GM23338 (cell line): Measurements from ENCODE around the gene GNAS. TPM values are rescaled to one million over a fixed set of nuclear protein-coding genes. Genes with fewer than 3 reads are reported as not detected.

Experiments used
- ATAC-seq: fragments of 200-7000 bp; cut with Tn5 transposase; 3 replicates; pipeline ENCODE4 v1.9.1; 2020
- DNase-seq: peaks from one replicate; pipeline ENCODE4 v3.0.0-alpha.2; 2015; ENCODE audit warnings: low spot score
- H2AFZ ChIP-seq: fragments of 200-600 bp; sonication (generic); 2 replicates; pipeline ENCODE4 v1.8.0; 2016; ENCODE audit warnings: antibody characterized with exemption, mild to moderate bottlenecking, moderate library complexity
- H3F3A ChIP-seq: fragments of 200-600 bp; sonication (generic); replicated peaks from 2 replicates; pipeline ENCODE4 v1.8.0; 2017; ENCODE audit warnings: antibody characterized with exemption, mixed run types, low read depth
- H3K27ac ChIP-seq: fragments of 200-600 bp; sonication (generic); 2 replicates; pipeline ENCODE4 v1.6.1; 2016; ENCODE audit warnings: low read depth
- H3K27me3 ChIP-seq: fragments of 200-600 bp; sonication (generic); 2 replicates; pipeline ENCODE4 v1.8.0; 2016; ENCODE audit warnings: mild to moderate bottlenecking, mixed run types, moderate library complexity; ENCODE audit not compliant: insufficient read depth
- H3K36me3 ChIP-seq: fragments of 200-600 bp; sonication (generic); 2 replicates; pipeline ENCODE4 v1.8.0; 2016; ENCODE audit warnings: mild to moderate bottlenecking; ENCODE audit not compliant: insufficient read depth
- H3K4me1 ChIP-seq: fragments of 200-600 bp; sonication (generic); 2 replicates; pipeline ENCODE4 v1.8.0; 2016; ENCODE audit warnings: mild to moderate bottlenecking, moderate library complexity; ENCODE audit not compliant: insufficient read depth
- H3K4me2 ChIP-seq: fragments of 200-600 bp; sonication (generic); 2 replicates; pipeline ENCODE4 v1.7.1; 2017; ENCODE audit warnings: mixed run types
- H3K4me3 ChIP-seq: fragments of 200-600 bp; sonication (generic); 2 replicates; pipeline ENCODE4 v1.6.1; 2016; ENCODE audit warnings: mixed run types
- H3K79me2 ChIP-seq: fragments of 200-600 bp; sonication (generic); replicated peaks from 2 replicates; pipeline ENCODE4 v1.8.0; 2017; ENCODE audit warnings: mild to moderate bottlenecking; ENCODE audit not compliant: insufficient read depth
- H3K9me2 ChIP-seq: fragments of 200-600 bp; sonication (generic); 2 replicates; pipeline ENCODE4 v1.8.0; 2017; ENCODE audit not compliant: insufficient read depth
- H4K20me1 ChIP-seq: fragments of 200-600 bp; sonication (generic); replicated peaks from 2 replicates; pipeline ENCODE4 v1.8.0; 2017; ENCODE audit warnings: mild to moderate bottlenecking; ENCODE audit not compliant: insufficient read depth
- H3K27ac Mint-ChIP-seq: 2 replicates; pipeline ENCODE4 v1.8.0; 2020; ENCODE audit warnings: inconsistent platforms, mild to moderate bottlenecking, moderate library complexity, mixed read lengths
- H3K27me3 Mint-ChIP-seq: 3 replicates; pipeline ENCODE4 v1.8.0; 2022; ENCODE audit warnings: low read depth, mild to moderate bottlenecking, moderate library complexity, mixed read lengths, inconsistent platforms; ENCODE audit not compliant: insufficient read depth, poor library complexity
- H3K36me3 Mint-ChIP-seq: 3 replicates; pipeline ENCODE4 v1.8.0; 2021; ENCODE audit warnings: low read depth, mild to moderate bottlenecking, inconsistent platforms, moderate library complexity, mixed read lengths
- H3K4me1 Mint-ChIP-seq: 3 replicates; pipeline ENCODE4 v1.8.0; 2020; ENCODE audit warnings: mild to moderate bottlenecking, inconsistent platforms, mixed read lengths
- H3K4me3 Mint-ChIP-seq: 3 replicates; pipeline ENCODE4 v1.8.0; 2021; ENCODE audit warnings: moderate library complexity, mild to moderate bottlenecking, inconsistent platforms, mixed read lengths
- H3K9me3 Mint-ChIP-seq: 3 replicates; pipeline ENCODE4 v1.8.0; 2020; ENCODE audit warnings: moderate library complexity, mild to moderate bottlenecking, inconsistent platforms, mixed read lengths
- CREB1 ChIP-seq: fragments of 250-450 bp; sonication (Bioruptor Pico); IDR thresholded peaks from 2 replicates; pipeline ENCODE4 v1.5.0; 2020; ENCODE audit warnings: low read depth, mild to moderate bottlenecking, moderate library complexity
- EZH2 ChIP-seq: fragments of 200-600 bp; sonication (generic); IDR thresholded peaks from one replicate; pipeline ENCODE4 v1.8.0; 2017; ENCODE audit warnings: antibody characterized with exemption, mild to moderate bottlenecking, low read depth; ENCODE audit not compliant: unreplicated experiment
- EZH2phosphoT487 ChIP-seq: fragments of 200-600 bp; sonication (generic); IDR thresholded peaks from one replicate; pipeline ENCODE4 v1.8.1; 2018; ENCODE audit warnings: antibody characterized with exemption; ENCODE audit not compliant: unreplicated experiment
- JUNB ChIP-seq: IDR thresholded peaks from one replicate; pipeline ENCODE4 v1.6.1; 2016; ENCODE audit warnings: antibody characterized with exemption; ENCODE audit not compliant: unreplicated experiment
- NANOG ChIP-seq: IDR thresholded peaks from 2 replicates; pipeline ENCODE4 v1.6.1; 2016; ENCODE audit warnings: antibody characterized with exemption, borderline replicate concordance
- POLR2AphosphoS5 ChIP-seq: IDR thresholded peaks from 2 replicates; pipeline ENCODE4 v1.6.1; 2016; ENCODE audit warnings: antibody characterized with exemption, low read depth
- STAT1 ChIP-seq: IDR thresholded peaks from one replicate; pipeline ENCODE4 v1.6.1; 2016; ENCODE audit warnings: antibody characterized with exemption; ENCODE audit not compliant: unreplicated experiment
- ZNF114 ChIP-seq: fragments of 250-450 bp; sonication (Bioruptor Pico); IDR thresholded peaks from 2 replicates; pipeline ENCODE4 v1.5.0; 2020; ENCODE audit warnings: mild to moderate bottlenecking, moderate library complexity
- ZNF331 ChIP-seq: fragments of 250-450 bp; sonication (Bioruptor Pico); IDR thresholded peaks from 2 replicates; pipeline ENCODE4 v1.5.0; 2020; ENCODE audit warnings: low read depth, mild to moderate bottlenecking, moderate library complexity
- polyA plus RNA-seq: library from polyadenylated mRNA; unstranded; fragments of >200 nt; fragmentation: Nextera tagmentation; extraction: Ambion mirVana; gene quantifications from 2 replicates; pipeline ENCODE4 v1.2.1, GENCODE V29; 2016
- total RNA-seq: library from RNA; depleted of rRNA; stranded (reverse); fragments of >200 nt; shearing (Covaris generic); gene quantifications from 2 replicates; pipeline ENCODE4 v1.2.3, GENCODE V29; 2014
- TF ChIP-seq, protein P1 (sequence below), 2 experiments: fragments of 200-600 bp in 1 of 2; sonication (generic) in 1 of 2; conservative IDR thresholded peaks; 2 replicates each; pipeline versions ENCODE4 v1.5.1 to v1.6.1; 2016 to 2017; ENCODE audit warnings: antibody characterized with exemption in 2 of 2, low read depth in 2 of 2, mild to moderate bottlenecking in 2 of 2, moderate library complexity in 1 of 2
- TF ChIP-seq, protein P2 (sequence below): IDR thresholded peaks from 2 replicates; pipeline ENCODE4 v1.6.1; 2016; ENCODE audit warnings: antibody characterized with exemption
- TF ChIP-seq, protein P3 (sequence below): fragments of 250-450 bp; sonication (Bioruptor Pico); IDR thresholded peaks from 2 replicates; pipeline ENCODE4 v1.5.0; 2020; ENCODE audit warnings: mild to moderate bottlenecking, moderate library complexity
- TF ChIP-seq, protein P4 (sequence below): IDR thresholded peaks from one replicate; pipeline ENCODE4 v1.6.1; 2018; ENCODE audit warnings: antibody characterized with exemption; ENCODE audit not compliant: unreplicated experiment

GNAS gene
- total and polyA plus RNA-seq, 2 experiments from 2014 or later: 917 to 1,042 TPM

DNA sequence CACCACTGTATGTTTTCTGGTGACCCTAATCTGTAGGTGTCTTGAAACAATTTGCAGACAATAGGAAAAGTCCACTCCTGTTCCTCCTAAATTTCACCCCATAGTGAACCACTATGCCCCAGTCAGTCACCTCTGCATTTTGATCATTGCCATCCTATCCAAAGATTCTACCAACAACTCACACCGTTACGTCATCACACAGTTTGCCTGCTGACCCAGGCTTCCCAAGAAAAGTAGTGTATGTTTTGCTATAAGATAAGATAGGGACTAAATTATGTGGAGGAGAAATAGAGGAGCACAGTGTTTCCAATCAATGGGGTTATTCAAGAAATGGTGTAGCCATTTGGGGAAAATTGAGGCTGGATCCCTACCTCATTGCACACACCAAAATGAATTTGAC is 58.8 kb downstream of the GNAS start:
- H3K36me3 ChIP-seq: peaks cover 51% of the 10 kb centered on the region

More for the DNA sequence above, 58.8 kb downstream of the GNAS start:
- Mint-ChIP-seq H3K4me1 (no peaks in the 10 kb centered on the region; the same call in 2 of the 3 replicates), H3K27me3 (peaks cover 9% of the 10 kb centered on the region), H3K27ac (no peak overlapping the region), H3K36me3 (peaks cover 62% of the 10 kb centered on the region), H3K9me3 (no peaks in the 10 kb centered on the region), H3K4me3 (no peak overlapping the region)
- no peak overlapping the region for H2AFZ ChIP-seq
- H3K4me2 ChIP-seq: no peak overlapping the region
- no peak for ATAC-seq
- no peaks in the 10 kb centered on the region for H3K4me1 ChIP-seq
- H3F3A ChIP-seq: peaks cover 29% of the 10 kb centered on the region
- 0 out of 2 replicates have a peak, but pooled peaks cover 16% of the 10 kb centered on the region for H4K20me1 ChIP-seq
- no peaks in the 10 kb centered on the region for H3K9me2 ChIP-seq
- H3K79me2 ChIP-seq: no peaks in the 10 kb centered on the region
- no peak overlapping the region for H3K4me3 ChIP-seq
- H3K27ac ChIP-seq: peak overlapping the region; percentile 28; the same call in 1 of the 2 replicates
- no peak for TF ChIP-seq ZNF331 (CRISPR knock-in tag)
- TF ChIP-seq ZNF114 (CRISPR knock-in tag): no peak
- TF ChIP-seq, protein P1, sequence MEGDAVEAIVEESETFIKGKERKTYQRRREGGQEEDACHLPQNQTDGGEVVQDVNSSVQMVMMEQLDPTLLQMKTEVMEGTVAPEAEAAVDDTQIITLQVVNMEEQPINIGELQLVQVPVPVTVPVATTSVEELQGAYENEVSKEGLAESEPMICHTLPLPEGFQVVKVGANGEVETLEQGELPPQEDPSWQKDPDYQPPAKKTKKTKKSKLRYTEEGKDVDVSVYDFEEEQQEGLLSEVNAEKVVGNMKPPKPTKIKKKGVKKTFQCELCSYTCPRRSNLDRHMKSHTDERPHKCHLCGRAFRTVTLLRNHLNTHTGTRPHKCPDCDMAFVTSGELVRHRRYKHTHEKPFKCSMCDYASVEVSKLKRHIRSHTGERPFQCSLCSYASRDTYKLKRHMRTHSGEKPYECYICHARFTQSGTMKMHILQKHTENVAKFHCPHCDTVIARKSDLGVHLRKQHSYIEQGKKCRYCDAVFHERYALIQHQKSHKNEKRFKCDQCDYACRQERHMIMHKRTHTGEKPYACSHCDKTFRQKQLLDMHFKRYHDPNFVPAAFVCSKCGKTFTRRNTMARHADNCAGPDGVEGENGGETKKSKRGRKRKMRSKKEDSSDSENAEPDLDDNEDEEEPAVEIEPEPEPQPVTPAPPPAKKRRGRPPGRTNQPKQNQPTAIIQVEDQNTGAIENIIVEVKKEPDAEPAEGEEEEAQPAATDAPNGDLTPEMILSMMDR (conservative IDR thresholded peaks at IDR 0.05; ENCODE audit: low read depth in 2 of 2): no peak
- TF ChIP-seq JUNB: no peak
- no peak for TF ChIP-seq POLR2AphosphoS5
- TF ChIP-seq, protein P2, sequence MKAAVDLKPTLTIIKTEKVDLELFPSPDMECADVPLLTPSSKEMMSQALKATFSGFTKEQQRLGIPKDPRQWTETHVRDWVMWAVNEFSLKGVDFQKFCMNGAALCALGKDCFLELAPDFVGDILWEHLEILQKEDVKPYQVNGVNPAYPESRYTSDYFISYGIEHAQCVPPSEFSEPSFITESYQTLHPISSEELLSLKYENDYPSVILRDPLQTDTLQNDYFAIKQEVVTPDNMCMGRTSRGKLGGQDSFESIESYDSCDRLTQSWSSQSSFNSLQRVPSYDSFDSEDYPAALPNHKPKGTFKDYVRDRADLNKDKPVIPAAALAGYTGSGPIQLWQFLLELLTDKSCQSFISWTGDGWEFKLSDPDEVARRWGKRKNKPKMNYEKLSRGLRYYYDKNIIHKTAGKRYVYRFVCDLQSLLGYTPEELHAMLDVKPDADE: no peak
- TF ChIP-seq, protein P3, sequence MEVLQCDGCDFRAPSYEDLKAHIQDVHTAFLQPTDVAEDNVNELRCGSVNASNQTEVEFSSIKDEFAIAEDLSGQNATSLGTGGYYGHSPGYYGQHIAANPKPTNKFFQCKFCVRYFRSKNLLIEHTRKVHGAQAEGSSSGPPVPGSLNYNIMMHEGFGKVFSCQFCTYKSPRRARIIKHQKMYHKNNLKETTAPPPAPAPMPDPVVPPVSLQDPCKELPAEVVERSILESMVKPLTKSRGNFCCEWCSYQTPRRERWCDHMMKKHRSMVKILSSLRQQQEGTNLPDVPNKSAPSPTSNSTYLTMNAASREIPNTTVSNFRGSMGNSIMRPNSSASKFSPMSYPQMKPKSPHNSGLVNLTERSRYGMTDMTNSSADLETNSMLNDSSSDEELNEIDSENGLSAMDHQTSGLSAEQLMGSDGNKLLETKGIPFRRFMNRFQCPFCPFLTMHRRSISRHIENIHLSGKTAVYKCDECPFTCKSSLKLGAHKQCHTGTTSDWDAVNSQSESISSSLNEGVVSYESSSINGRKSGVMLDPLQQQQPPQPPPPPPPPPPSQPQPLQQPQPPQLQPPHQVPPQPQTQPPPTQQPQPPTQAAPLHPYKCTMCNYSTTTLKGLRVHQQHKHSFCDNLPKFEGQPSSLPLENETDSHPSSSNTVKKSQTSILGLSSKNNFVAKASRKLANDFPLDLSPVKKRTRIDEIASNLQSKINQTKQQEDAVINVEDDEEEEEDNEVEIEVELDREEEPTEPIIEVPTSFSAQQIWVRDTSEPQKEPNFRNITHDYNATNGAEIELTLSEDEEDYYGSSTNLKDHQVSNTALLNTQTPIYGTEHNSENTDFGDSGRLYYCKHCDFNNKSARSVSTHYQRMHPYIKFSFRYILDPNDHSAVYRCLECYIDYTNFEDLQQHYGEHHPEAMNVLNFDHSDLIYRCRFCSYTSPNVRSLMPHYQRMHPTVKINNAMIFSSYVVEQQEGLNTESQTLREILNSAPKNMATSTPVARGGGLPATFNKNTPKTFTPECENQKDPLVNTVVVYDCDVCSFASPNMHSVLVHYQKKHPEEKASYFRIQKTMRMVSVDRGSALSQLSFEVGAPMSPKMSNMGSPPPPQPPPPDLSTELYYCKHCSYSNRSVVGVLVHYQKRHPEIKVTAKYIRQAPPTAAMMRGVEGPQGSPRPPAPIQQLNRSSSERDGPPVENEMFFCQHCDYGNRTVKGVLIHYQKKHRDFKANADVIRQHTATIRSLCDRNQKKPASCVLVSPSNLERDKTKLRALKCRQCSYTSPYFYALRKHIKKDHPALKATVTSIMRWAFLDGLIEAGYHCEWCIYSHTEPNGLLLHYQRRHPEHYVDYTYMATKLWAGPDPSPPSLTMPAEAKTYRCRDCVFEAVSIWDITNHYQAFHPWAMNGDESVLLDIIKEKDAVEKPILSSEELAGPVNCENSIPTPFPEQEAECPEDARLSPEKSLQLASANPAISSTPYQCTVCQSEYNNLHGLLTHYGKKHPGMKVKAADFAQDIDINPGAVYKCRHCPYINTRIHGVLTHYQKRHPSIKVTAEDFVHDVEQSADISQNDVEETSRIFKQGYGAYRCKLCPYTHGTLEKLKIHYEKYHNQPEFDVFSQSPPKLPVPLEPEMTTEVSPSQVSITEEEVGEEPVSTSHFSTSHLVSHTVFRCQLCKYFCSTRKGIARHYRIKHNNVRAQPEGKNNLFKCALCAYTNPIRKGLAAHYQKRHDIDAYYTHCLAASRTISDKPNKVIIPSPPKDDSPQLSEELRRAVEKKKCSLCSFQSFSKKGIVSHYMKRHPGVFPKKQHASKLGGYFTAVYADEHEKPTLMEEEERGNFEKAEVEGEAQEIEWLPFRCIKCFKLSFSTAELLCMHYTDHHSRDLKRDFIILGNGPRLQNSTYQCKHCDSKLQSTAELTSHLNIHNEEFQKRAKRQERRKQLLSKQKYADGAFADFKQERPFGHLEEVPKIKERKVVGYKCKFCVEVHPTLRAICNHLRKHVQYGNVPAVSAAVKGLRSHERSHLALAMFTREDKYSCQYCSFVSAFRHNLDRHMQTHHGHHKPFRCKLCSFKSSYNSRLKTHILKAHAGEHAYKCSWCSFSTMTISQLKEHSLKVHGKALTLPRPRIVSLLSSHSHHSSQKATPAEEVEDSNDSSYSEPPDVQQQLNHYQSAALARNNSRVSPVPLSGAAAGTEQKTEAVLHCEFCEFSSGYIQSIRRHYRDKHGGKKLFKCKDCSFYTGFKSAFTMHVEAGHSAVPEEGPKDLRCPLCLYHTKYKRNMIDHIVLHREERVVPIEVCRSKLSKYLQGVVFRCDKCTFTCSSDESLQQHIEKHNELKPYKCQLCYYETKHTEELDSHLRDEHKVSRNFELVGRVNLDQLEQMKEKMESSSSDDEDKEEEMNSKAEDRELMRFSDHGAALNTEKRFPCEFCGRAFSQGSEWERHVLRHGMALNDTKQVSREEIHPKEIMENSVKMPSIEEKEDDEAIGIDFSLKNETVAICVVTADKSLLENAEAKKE (CRISPR knock-in tag): no peak
- TF ChIP-seq, protein P4, sequence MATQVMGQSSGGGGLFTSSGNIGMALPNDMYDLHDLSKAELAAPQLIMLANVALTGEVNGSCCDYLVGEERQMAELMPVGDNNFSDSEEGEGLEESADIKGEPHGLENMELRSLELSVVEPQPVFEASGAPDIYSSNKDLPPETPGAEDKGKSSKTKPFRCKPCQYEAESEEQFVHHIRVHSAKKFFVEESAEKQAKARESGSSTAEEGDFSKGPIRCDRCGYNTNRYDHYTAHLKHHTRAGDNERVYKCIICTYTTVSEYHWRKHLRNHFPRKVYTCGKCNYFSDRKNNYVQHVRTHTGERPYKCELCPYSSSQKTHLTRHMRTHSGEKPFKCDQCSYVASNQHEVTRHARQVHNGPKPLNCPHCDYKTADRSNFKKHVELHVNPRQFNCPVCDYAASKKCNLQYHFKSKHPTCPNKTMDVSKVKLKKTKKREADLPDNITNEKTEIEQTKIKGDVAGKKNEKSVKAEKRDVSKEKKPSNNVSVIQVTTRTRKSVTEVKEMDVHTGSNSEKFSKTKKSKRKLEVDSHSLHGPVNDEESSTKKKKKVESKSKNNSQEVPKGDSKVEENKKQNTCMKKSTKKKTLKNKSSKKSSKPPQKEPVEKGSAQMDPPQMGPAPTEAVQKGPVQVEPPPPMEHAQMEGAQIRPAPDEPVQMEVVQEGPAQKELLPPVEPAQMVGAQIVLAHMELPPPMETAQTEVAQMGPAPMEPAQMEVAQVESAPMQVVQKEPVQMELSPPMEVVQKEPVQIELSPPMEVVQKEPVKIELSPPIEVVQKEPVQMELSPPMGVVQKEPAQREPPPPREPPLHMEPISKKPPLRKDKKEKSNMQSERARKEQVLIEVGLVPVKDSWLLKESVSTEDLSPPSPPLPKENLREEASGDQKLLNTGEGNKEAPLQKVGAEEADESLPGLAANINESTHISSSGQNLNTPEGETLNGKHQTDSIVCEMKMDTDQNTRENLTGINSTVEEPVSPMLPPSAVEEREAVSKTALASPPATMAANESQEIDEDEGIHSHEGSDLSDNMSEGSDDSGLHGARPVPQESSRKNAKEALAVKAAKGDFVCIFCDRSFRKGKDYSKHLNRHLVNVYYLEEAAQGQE: no peak
- TF ChIP-seq STAT1: no peak
- no peak for TF ChIP-seq EZH2phosphoT487
- TF ChIP-seq EZH2: no peak
- TF ChIP-seq NANOG: no peak
- TF ChIP-seq CREB1 (CRISPR knock-in tag): no peak
- no peaks in the 10 kb centered on the region for H3K27me3 ChIP-seq
- DNase-seq: no peak
